ENCODE data around the gene FSTL4.

The FSTL4 gene

DNA sequence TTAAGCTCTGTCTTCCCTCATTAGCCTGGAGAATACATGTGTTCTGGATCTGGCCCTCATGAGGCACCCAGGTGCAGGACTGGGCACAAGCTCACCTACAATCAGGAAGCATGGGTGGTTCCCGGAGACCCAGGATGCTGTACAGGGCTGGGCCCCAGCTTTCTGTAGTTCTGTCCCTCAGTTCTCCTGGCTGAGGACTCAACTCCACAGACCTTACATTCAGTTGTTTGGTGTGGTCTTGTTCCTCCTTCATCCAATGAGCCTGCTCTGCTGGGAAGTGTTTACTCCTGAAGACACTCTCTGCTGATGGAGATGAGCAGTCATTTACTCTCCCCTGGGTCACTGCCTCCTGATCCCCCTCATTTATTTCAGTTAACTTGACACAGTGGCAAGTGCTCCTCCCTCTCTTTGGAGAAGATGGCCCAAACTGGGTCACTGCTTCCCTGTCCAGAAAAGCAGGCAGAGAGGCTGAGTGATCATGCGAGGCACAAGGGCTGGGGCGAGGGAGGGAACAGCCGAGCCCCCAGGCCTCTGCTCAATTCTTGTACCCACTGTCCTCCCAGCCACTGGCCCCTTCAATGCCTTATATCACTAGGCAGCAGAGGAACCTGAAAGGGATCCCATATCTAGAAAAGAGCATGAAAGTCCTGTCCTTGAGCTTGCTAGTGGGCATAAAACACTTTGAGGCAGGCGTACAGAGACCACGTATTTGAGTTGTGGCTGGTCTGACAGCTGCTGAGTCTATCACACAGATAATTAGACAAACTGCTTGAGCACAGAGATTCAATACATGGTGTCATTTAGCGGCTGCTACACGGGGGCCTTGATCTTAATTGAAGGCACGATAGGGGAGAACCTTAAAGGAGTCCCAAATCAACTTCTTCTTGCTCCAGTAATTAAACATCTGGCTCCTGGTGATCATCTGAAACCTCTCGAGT lies 221.7 kb downstream of the FSTL4 start:
- in situ Hi-C loops (cut with HindIII; ENCODE audit: low pct_ligation_motif_present, low pct_unique_long_range_greater_than_20kb, low sequenced_read_pairs) = no loop called here
- DNase-seq = no peak

GRCh38 chr5:133389066-133389590 lies 223.2 kb downstream of the FSTL4 start:
- in situ Hi-C loops (cut with HindIII; ENCODE audit: low pct_ligation_motif_present, low pct_unique_long_range_greater_than_20kb, low sequenced_read_pairs) = no loop called here

DNA sequence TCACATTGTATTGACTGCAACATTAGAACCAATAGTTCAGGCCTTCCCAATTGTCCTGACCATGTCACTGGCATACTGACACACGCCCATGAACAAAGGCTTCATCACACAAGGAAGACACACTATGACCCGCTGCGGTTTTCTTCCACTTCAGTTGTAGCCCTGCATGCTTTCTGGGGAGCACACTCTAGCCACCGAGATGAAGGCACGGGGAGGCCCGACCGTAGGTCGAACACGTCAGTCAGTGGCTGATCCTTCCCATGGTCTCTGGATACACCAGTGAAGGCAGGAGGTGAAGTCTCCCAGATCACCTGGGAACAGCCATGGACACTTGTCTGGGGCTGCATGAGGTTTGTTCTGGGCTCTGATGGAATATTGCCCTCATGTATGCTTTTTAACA lies 224.7 kb downstream of the FSTL4 start:
- no peak for DNase-seq
- in situ Hi-C loops (cut with HindIII; ENCODE audit: low pct_ligation_motif_present, low pct_unique_long_range_greater_than_20kb, low sequenced_read_pairs) = no loop called here

More at GRCh38 chr5:133389066-133389590, 223.2 kb downstream of the FSTL4 start:
- DNase-seq = no peak

DNA sequence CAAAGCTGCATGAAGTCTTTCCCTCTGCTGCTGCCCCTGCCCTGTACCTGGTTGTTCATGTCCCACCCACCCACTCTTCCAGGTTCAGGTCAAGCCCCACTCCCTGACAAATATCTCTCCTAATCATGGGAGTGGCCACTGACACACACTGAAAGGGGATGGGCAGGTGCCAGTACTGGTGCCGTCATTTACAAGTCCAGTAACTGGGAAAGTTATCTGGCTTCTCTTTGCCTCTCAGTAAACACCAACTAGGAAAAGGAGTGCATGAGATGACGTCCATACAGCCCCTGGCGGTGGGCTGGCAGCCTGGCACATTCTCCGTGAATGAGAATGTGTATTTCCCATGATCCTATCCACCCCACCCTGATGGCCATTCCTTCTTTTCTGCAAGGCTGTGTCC lies 225.2 kb downstream of the FSTL4 start:
- in situ Hi-C loops (cut with HindIII; ENCODE audit: low pct_ligation_motif_present, low pct_unique_long_range_greater_than_20kb, low sequenced_read_pairs) = no loop called here

GRCh38 chr5:133386662-133387061 lies 225.7 kb downstream of the FSTL4 start:
- DNase-seq = no peak
- in situ Hi-C loops (cut with HindIII; ENCODE audit: low pct_ligation_motif_present, low pct_unique_long_range_greater_than_20kb, low sequenced_read_pairs) = no loop called here

More for the DNA sequence above, 225.2 kb downstream of the FSTL4 start:
- no peak for DNase-seq

- no peak for DNase-seq
- in situ Hi-C loops (cut with HindIII; ENCODE audit: low pct_ligation_motif_present, low pct_unique_long_range_greater_than_20kb, low sequenced_read_pairs) = no loop called here
Measured at GRCh38 chr5:133385346-133385745, 227.0 kb downstream of the FSTL4 start.

GRCh38 chr5:133384903-133385302 lies 227.4 kb downstream of the FSTL4 start:
- in situ Hi-C loops (cut with HindIII; ENCODE audit: low pct_ligation_motif_present, low pct_unique_long_range_greater_than_20kb, low sequenced_read_pairs) = no loop called here
- DNase-seq = no peak

DNA sequence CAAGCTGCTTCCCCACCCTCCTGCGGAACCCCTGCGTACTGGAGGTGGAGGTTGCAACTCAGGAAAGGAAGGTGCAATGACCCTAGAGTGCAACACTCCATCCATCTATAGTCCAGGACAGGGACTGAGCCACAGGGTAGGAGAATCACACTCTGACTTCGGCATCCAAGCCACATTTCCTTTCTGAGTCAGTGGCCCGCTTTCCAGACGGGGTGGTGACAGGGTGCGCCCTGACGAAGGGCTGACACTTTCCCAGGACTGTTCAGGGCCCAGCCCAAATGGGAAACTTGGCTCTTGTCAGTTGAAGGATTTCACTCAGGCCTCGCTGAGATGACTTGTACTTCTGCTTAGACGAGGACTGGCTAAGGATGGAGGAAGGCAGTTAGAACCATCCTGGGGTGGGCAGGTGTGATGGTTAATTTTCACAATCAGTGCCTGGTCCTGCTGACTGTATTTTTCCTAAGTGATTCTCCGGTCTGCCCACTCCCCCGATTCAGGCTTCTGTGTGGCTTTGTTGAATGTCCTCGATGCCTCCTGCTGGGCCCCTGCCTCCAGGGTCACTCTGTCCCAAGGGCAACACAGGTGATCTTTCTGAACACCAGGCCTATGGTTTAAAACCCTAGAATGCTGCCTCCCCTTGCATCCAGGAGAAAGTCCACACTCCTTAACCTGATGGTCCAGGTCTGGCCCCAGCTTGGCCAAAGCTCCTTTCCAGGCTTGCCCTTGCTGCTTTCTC lies 228.1 kb downstream of the FSTL4 start:
- DNase-seq = no peak
- in situ Hi-C loops (cut with HindIII; ENCODE audit: low pct_ligation_motif_present, low pct_unique_long_range_greater_than_20kb, low sequenced_read_pairs) = no loop called here

DNA sequence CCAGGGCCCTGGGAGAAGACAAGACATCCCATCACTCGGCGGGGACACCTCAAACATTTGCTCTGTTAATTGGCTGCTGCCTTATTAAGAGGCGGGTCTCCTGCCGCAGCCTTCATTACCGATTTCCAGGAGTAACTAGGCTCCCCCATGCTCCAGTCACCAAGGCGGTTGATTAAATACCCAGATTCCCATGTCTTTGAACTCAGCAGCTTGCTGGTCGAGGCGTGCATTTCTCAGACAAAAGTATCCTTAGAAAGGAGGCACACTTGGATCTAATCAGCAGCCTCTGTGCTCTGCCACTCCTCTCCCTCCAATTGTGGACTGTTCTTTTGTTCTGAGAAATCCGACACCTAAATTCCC lies 228.8 kb downstream of the FSTL4 start:
- no peak for DNase-seq
- in situ Hi-C loops (cut with HindIII; ENCODE audit: low pct_ligation_motif_present, low pct_unique_long_range_greater_than_20kb, low sequenced_read_pairs) = no loop called here

- DNase-seq = no peak
- in situ Hi-C loops (cut with HindIII; ENCODE audit: low pct_ligation_motif_present, low pct_unique_long_range_greater_than_20kb, low sequenced_read_pairs) = no loop called here
Measured at GRCh38 chr5:133382661-133383579, 229.4 kb downstream of the FSTL4 start.

DNA sequence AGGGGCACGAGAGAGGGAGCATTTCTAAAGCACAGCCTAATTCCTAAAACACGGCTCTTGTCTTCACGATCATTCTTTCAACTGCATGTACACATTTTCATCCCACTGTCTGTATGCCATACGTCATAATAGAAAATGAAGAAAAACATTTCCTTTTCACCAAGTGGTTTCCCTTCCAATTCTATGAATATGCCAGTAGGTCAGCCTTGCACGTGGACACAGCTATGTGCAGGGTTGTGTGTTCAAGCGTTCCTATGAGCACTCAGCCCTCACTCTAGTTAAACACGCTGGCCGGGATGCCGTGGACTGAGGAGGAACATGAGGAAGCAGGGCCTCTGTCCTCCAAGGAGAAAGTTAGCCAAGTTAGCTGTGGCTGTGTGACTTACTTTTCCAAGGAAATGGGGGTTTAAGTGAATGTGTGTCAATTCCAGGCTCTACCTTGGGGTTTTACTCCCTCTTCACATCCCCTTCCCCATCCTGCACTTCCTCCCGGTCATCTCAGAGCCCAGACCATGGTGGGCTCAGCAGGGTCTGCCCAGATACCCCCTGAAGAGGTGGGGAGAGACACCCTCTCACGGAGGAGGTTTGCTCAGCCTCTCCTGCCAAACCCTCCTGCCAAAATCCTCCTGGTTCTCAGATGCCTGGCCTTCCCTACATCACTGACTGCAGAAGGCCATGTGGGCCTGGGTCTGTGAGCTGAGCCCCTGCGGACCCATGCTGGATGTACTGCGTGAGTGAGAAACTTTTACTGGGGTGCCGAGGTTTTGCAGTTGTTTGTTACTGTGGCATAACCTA lies 230.6 kb downstream of the FSTL4 start:
- DNase-seq = no peak
- in situ Hi-C loops (cut with HindIII; ENCODE audit: low pct_ligation_motif_present, low pct_unique_long_range_greater_than_20kb, low sequenced_read_pairs) = no loop called here

DNA sequence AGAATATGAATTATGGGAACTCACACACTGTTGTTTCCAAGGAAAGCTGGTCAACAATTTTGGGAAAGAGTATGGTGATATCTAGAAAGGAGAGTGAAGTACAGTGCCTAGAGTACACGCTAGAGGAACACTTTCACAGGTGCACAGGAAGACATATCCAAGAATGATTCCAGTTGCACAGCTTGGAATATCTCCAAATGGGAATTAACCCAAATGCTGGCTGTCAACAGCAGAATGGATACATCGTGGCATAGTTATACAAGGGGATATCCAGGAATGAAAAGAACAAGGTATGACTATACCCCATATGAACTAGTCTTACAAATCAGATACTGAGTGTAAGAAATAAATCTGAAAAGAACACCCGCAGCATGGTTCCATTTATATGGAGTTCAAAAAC lies 231.3 kb downstream of the FSTL4 start:
- in situ Hi-C loops (cut with HindIII; ENCODE audit: low pct_ligation_motif_present, low pct_unique_long_range_greater_than_20kb, low sequenced_read_pairs) = no loop called here
- DNase-seq = no peak

- DNase-seq = no peak
- in situ Hi-C loops (cut with HindIII; ENCODE audit: low pct_ligation_motif_present, low pct_unique_long_range_greater_than_20kb, low sequenced_read_pairs) = no loop called here
Measured at GRCh38 chr5:133377736-133378135, 234.6 kb downstream of the FSTL4 start.

- DNase-seq = no peak
- in situ Hi-C loops (cut with HindIII; ENCODE audit: low pct_ligation_motif_present, low pct_unique_long_range_greater_than_20kb, low sequenced_read_pairs) = no loop called here
Measured at GRCh38 chr5:133376986-133377385, 235.4 kb downstream of the FSTL4 start.

GRCh38 chr5:133373121-133373870 lies 239.0 kb downstream of the FSTL4 start:
- in situ Hi-C loops (cut with HindIII; ENCODE audit: low pct_ligation_motif_present, low pct_unique_long_range_greater_than_20kb, low sequenced_read_pairs) = no loop called here
- no peak for DNase-seq

DNA sequence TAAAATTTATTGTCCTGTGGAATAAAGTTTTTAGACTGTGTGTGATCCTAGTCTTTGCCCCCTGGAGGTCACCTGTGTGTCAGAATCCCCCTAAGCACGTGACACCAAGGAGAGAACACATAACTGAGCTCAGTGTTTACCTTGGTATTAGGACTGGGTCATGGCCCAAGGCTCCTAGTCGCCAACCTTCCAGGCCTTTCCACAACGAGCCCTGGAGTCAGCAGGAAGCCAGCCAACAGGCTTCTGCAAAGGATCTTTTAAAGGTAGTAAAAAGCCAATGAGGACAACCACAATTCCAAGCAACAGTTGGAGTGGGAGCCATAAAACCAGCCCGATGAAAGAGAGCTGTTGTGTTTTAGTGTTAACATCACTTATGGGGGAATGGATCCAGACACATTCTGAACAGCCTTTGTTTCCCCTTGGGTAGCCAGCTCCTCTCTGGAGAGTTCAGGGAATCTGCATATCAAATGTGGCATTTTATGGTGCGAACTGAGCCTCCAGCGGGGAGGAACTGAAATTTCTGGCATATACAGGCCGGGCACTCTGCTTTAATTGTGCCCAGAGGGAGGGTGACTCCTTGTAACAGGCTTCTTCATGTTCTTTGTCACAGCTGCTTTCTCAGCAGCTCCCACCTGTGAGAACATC lies 239.9 kb downstream of the FSTL4 start:
- no peak for DNase-seq
- in situ Hi-C loops (cut with HindIII; ENCODE audit: low pct_ligation_motif_present, low pct_unique_long_range_greater_than_20kb, low sequenced_read_pairs) = no loop called here
